DLD1 (cell line): ENCODE results near the gene CGB1.
"Not testable (repeated sequence)": the region's sequence is repeated elsewhere in the genome, so short reads cannot be mapped to it uniquely, and the experiment has no call there.

Experiments used
- in situ Hi-C: cut with HindIII; loops from 2 replicates; pipeline ENCODE4 v1.10.0; 2017; ENCODE audit warnings: low sequenced_read_pairs

The CGB1 gene

DNA sequence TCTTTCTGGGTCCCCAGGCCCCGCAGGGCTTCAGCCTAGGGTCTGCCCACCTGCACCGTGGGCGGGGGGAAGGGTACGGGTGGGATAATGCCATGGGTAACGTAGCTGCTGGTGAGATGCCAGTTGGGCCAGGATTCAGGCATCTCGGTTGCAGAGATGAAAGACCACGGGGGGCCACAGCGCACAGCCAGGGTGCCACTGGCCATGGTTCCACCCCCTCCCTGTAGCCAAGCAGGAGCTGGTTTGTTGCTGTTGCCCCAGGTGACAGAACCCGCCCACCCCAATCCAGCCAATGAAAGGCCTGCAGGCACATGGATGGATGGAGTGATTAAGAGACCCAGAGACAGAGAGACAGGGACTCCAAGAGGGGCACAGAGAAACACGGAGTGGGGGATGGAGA is 21.9 kb upstream of the CGB1 start:
- in situ Hi-C loops, result no loop called here

- in situ Hi-C loops, result no loop called here
Observed at GRCh38 chr19:49057636-49058234, 21.0 kb upstream of the CGB1 start, which contains the start of gene CGB7. Gene CGB7 (minus strand): TSS chr19:49057749. CDS start chr19:49055375, 2,374 bp downstream.

DNA sequence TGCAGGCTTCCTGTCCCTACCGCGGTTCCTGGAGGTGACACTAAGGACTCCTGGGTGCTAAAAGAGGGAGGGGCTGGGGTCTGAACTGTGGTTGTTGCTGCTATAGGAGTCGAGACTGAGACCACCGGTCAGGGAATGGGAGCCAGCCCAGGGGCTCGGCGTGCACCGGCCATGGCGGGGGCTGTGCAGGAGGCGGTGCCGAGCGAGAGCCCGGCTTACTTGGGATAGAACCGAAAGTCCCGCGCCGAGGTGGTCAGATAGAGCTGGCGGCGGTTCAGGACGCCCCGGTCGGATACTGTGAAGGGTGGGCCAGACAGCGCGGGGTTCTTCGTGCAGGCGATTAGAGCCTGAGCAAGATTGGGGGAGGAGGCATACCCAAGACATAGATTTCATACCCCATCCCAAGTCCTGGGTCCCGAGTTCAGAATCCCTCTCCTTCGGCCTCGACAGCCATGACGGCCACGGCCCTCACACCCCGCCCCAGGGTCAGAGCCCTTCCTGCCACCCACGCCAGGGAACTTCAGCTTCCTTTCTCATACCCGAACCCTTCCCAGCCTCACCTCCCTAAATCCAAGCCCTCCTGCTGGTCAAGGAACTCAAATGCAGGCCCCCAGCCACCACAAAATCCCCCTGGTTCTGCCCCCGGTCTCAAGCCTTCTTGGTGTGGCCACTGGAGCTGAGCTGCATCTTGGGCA is 20.4 kb upstream of the CGB1 start:
- in situ Hi-C loops, result not testable (repeated sequence)

GRCh38 chr19:49056101-49056901 is 19.6 kb upstream of the CGB1 start:
- in situ Hi-C loops, result no loop called here

- in situ Hi-C loops, result not testable (repeated sequence)
Observed at GRCh38 chr19:49050376-49051033, 13.8 kb upstream of the CGB1 start.

DNA sequence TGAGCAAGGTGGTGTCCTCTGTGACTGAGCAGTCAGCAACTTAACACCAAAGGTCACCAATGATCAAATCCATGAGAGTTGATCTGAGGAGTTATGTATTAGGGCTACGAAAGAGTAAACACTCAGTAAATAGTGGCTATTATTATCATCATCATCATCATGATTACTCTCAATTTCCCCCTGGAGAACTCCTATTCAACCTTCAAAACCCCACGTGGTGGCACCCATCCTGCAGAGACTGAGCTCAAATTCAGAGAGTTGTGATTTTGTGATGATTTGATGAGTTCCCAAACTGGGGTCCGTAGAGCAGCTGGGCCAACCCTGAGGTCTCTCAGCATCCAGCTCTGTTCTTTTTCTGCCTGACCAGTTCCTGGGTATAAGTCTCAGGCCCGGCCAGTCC is 13.1 kb upstream of the CGB1 start:
- in situ Hi-C loops, result not testable (repeated sequence)

DNA sequence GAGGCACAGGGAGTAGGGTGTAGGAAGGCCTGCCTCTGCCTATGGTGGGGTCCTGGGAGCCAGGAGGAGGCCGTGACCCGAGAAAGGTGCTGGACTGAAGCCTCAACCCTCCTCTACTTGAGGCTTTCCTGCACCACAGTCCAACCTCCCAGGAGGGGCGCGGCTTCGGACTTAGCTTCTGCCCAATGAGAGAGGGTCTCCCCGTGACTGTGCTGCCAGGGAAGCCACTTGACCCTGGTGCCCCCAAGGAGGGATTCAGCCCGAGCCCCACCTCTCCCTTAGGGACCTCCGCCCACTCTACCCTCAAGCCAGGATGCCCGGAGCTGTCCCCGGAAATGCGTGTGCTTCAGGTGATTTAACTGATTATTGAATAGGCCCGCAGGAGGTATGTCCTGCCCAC is 12.3 kb upstream of the CGB1 start, which contains the start of gene CGB8:
Gene CGB8 (minus strand): TSS at position 101 of the 400 bp plus-strand sequence. CDS start 372 bp downstream, outside the sequence.
- in situ Hi-C loops, result not testable (repeated sequence)

DNA sequence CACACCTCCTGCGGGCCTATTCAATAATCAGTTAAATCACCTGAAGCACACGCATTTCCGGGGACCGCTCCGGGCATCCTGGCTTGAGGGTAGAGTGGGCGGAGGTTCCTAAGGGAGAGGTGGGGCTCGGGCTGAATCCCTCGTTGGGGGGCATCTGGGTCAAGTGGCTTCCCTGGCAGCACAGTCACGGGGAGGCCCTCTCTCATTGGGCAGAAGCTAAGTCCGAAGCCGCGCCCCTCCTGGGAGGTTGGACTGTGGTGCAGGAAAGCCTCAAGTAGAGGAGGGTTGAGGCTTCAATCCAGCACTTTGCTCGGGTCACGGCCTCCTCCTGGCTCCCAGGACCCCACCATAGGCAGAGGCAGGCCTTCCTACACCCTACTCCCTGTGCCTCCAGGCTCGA is 6.9 kb upstream of the CGB1 start, which contains the start of gene CGB5:
Gene CGB5 (plus strand): TSS at position 301 of the 400 bp plus-strand sequence. CDS start 362 bp downstream, outside the sequence.
- in situ Hi-C loops, result not testable (repeated sequence)

GRCh38 chr19:49042666-49043065 is 6.0 kb upstream of the CGB1 start:
- in situ Hi-C loops, result not testable (repeated sequence)

- in situ Hi-C loops, result no loop called here
Observed at GRCh38 chr19:49042177-49042576, 5.5 kb upstream of the CGB1 start.

GRCh38 chr19:49039736-49040135 is 3.0 kb upstream of the CGB1 start:
- in situ Hi-C loops, result not testable (repeated sequence)

DNA sequence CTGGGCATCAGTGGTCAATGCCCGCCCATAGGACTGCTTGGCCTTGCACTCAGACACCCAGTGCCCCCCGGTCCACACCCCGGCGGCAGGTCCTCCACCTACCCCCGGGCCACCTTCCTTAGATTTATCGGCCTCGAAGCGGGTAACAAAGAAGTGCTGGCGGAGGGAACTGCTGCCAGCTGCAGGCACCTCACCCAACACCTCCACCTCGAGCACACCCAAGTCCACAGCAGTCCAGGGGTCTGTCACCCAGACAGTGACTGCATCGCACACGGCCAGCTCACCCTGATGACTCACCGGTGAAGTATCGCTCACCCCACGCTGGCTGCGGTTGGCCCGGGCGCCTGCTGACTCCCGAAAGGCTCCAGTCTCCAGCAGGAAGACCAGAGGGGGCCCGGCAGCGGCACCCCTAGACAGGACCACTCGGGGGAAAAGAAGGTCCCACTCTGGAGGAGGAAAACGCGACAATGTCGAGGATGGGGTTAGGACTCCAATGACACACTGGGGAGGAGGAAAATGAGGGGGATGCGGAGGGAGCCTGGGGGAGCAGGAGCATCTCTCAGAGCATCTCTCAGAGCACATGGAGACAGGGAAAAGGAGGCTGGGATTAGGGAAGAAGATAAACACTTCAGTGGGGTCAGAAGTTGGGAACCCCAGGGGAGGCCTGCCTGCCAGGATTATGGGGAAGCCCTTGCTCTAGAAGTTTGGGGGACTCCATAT is 2.0 kb upstream of the CGB1 start:
- in situ Hi-C loops, result not testable (repeated sequence)

DNA sequence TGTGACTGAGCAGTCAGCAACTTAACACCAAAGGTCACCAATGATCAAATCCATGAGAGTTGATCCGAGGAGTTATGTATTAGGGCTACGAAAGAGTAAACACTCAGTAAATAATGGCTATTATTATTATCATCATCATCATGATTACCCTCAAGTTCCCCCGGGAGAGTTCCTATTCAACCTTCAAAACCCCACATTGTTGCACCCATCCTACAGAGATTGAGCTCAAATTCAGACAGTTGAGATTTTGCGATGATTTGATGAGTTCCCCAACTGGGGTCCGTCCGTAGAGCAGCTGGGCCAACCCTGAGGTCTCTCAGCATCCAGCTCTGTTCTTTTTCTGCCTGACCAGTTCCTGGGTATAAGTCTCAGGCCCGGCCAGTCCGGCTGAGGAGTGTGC is 1.4 kb upstream of the CGB1 start:
- in situ Hi-C loops, result not testable (repeated sequence)

- in situ Hi-C loops, result not testable (repeated sequence)
Observed at GRCh38 chr19:49031642-49032301, 4.9 kb downstream of the CGB1 start, which contains the start of gene CGB2. Gene CGB2 (plus strand): TSS chr19:49031890. CDS start chr19:49032096, 206 bp downstream.

- in situ Hi-C loops, result not testable (repeated sequence)
Observed at GRCh38 chr19:49030323-49030722, 6.4 kb downstream of the CGB1 start.

DNA sequence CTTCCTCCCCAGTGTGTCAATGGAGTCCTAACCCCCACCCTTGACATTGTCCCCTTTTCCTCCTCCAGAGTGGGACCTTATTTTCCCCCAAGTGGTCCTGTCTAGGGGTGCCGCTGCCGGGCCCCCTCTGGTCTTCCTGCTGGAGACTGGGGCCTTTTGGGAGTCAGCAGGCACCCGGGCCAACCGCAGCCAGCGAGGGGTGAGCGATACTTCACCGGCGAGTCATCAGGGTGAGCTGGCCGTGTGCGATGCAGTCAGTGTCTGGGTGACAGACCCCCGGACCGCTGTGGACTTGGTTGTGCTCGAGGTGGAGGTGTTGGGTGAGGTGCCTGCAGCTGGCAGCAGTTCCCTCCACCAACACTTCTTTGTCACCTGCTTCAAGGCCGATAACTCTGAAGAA is 6.9 kb downstream of the CGB1 start:
- in situ Hi-C loops, result not testable (repeated sequence)

- in situ Hi-C loops, result not testable (repeated sequence)
Observed at GRCh38 chr19:49028686-49029085, 8.0 kb downstream of the CGB1 start.

DNA sequence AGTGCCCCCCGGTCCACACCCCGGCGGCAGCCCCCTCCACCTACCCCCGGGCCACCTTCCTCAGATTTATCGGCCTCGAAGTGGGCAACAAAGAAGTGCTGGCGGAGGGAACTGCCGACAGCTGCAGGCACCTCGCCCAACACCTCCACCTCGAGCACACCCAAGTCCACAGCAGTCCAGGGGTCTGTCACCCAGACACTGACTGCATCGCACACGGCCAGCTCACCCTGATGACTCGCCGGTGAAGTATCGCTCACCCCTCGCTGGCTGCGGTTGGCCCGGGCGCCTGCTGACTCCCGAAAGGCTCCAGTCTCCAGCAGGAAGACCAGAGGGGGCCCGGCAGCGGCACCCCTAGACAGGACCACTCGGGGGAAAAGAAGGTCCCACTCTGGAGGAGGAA is 11.1 kb downstream of the CGB1 start:
- in situ Hi-C loops, result not testable (repeated sequence)

DNA sequence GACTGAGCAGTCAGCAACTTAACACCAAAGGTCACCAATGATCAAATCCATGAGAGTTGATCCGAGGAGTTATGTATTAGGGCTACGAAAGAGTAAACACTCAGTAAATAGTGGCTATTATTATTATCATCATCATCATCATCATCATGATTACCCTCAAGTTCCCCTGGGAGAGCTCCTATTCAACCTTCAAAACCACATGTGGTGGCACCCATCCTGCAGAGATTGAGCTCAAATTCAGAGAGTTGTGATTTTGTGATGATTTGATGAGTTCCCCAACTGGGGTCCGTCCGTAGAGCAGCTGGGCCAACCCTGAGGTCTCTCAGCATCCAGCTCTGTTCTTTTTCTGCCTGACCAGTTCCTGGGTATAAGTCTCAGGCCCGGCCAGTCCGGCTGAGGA is 11.6 kb downstream of the CGB1 start:
- in situ Hi-C loops, result not testable (repeated sequence)

DNA sequence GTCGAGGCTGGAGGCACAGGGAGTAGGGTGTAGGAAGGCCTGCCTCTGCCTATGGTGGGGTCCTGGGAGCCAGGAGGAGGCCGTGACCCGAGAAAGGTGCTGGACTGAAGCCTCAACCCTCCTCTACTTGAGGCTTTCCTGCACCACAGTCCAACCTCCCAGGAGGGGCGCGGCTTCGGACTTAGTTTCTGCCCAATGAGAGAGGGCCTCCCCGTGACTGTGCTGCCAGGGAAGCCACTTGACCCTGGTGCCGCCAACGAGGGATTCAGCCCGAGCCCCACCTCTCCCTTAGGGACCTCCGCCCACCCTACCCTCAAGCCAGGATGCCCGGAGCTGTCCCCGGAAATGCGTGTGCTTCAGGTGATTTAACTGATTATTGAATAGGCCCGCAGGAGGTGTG is 12.5 kb downstream of the CGB1 start, which contains the start of gene CGB3:
Gene CGB3 (minus strand): TSS at position 101 of the 400 bp plus-strand sequence. CDS start 362 bp downstream, outside the sequence.
- in situ Hi-C loops, result not testable (repeated sequence)
